ENCODE measurements around the gene USP6NL.

The USP6NL gene

GRCh38 chr10:11548065-11548767 lies 63.2 kb downstream of the USP6NL start:
- FAIRE-seq, result peak; percentile 11

GRCh38 chr10:11546581-11546980 lies 64.9 kb downstream of the USP6NL start:
- FAIRE-seq, result no peak

- FAIRE-seq, result no peak
These were observed 70.2 kb downstream of the USP6NL start for GRCh38 chr10:11541296-11541695.

GRCh38 chr10:11539191-11539868 lies 72.1 kb downstream of the USP6NL start:
- FAIRE-seq, result no peak

GRCh38 chr10:11538834-11539190 lies 72.6 kb downstream of the USP6NL start:
- FAIRE-seq, result no peak

GRCh38 chr10:11536228-11536627 lies 75.2 kb downstream of the USP6NL start:
- FAIRE-seq, result no peak

- no peak for FAIRE-seq
These were observed 76.0 kb downstream of the USP6NL start for GRCh38 chr10:11535346-11535959.

GRCh38 chr10:11533328-11533781 lies 78.1 kb downstream of the USP6NL start:
- FAIRE-seq, result no peak

- no peak for FAIRE-seq
These were observed 79.1 kb downstream of the USP6NL start for GRCh38 chr10:11532306-11532705.

GRCh38 chr10:11530806-11531205 lies 80.6 kb downstream of the USP6NL start:
- FAIRE-seq, result no peak

- no peak for FAIRE-seq
These were observed 82.1 kb downstream of the USP6NL start for GRCh38 chr10:11529276-11529903.

- FAIRE-seq, result no peak
These were observed 83.2 kb downstream of the USP6NL start for GRCh38 chr10:11528286-11528685.

- peak; percentile 44 for FAIRE-seq
These were observed 83.7 kb downstream of the USP6NL start for GRCh38 chr10:11527691-11528255.

- no peak for FAIRE-seq
These were observed 84.4 kb downstream of the USP6NL start for GRCh38 chr10:11527068-11527467.

- no peak for FAIRE-seq
These were observed 85.9 kb downstream of the USP6NL start for GRCh38 chr10:11525503-11525902.

- FAIRE-seq, result no peak
These were observed 88.6 kb downstream of the USP6NL start for GRCh38 chr10:11522821-11523245.

GRCh38 chr10:11521860-11522259 lies 89.6 kb downstream of the USP6NL start:
- no peak for FAIRE-seq

- FAIRE-seq, result peak; percentile 84
These were observed 90.6 kb downstream of the USP6NL start for GRCh38 chr10:11520892-11521291.

GRCh38 chr10:11517150-11517549 lies 94.3 kb downstream of the USP6NL start:
- no peak for FAIRE-seq

GRCh38 chr10:11516431-11516746 lies 95.1 kb downstream of the USP6NL start:
- FAIRE-seq, result peak; percentile 8

- peak; percentile 93 for FAIRE-seq
These were observed 95.6 kb downstream of the USP6NL start for GRCh38 chr10:11515596-11516430.

GRCh38 chr10:11513727-11514126 lies 97.7 kb downstream of the USP6NL start:
- no peak for FAIRE-seq
